Measurements from ENCODE around the gene PTPN1.
A peak's percentile ranks its signal among the peaks of the same experiment; 100 is the strongest.

PTPN1 gene

GRCh38 chr20:50514750-50515149, 4.6 kb downstream of the PTPN1 start:
- Histone ChIP-seq H3K27me3 (ENCODE audit: control insufficient read depth, low read length) (no peaks in the 10 kb centered on the region), H3F3A (ENCODE audit: control insufficient read depth, insufficient read depth) (peaks cover 8% of the 10 kb centered on the region; the same call in 1 of the 2 replicates), H3K4me3 (ENCODE audit: low read length) (no peak overlapping the region), H3K79me2 (ENCODE audit: control insufficient read depth, low read length) (peaks cover 92% of the 10 kb centered on the region), H3K4me1 (ENCODE audit: control insufficient read depth, low read length) (peaks cover 83% of the 10 kb centered on the region), H3K36me3 (ENCODE audit: control insufficient read depth, low read length) (peaks cover 10% of the 10 kb centered on the region), H3K4me2 (ENCODE audit: low read length) (no peak overlapping the region), H3K27ac (ENCODE audit: low read depth, low read length) (no peak overlapping the region), H4K20me1 (ENCODE audit: control insufficient read depth, insufficient read depth, low read depth, low read length) (peaks cover 52% of the 10 kb centered on the region), H3K9me3 (ENCODE audit: control insufficient read depth, insufficient read depth, low read length) (no peaks in the 10 kb centered on the region), H3K9me2 (replicated peaks; ENCODE audit: control insufficient read depth, low read length) (no peaks in the 10 kb centered on the region)
- TF ChIP-seq EZH2phosphoT487 (IDR thresholded peaks at IDR 0.05; ENCODE audit: borderline replicate concordance, low read length) (no peak), CTCF (IDR thresholded peaks at IDR 0.05; ENCODE audit: low read depth, low read length, poor library complexity, severe bottlenecking) (no peak)

GRCh38 chr20:50515471-50516106, 5.4 kb downstream of the PTPN1 start:
- Histone ChIP-seq H3K4me2 (ENCODE audit: low read length) (peak overlapping the region; percentile 47; the same call in 1 of the 2 replicates), H3K27me3 (ENCODE audit: control insufficient read depth, low read length) (no peaks in the 10 kb centered on the region), H3K36me3 (ENCODE audit: control insufficient read depth, low read length) (peaks cover 10% of the 10 kb centered on the region), H3F3A (ENCODE audit: control insufficient read depth, insufficient read depth) (peaks cover 8% of the 10 kb centered on the region; the same call in 1 of the 2 replicates), H4K20me1 (ENCODE audit: control insufficient read depth, insufficient read depth, low read depth, low read length) (peaks cover 56% of the 10 kb centered on the region), H3K9me2 (replicated peaks; ENCODE audit: control insufficient read depth, low read length) (no peaks in the 10 kb centered on the region), H3K4me1 (ENCODE audit: control insufficient read depth, low read length) (peaks cover 82% of the 10 kb centered on the region), H3K27ac (ENCODE audit: low read depth, low read length) (no peak overlapping the region), H3K4me3 (ENCODE audit: low read length) (no peak overlapping the region), H3K79me2 (ENCODE audit: control insufficient read depth, low read length) (peaks cover 96% of the 10 kb centered on the region), H3K9me3 (ENCODE audit: control insufficient read depth, insufficient read depth, low read length) (no peaks in the 10 kb centered on the region)
- TF ChIP-seq CTCF (IDR thresholded peaks at IDR 0.05; ENCODE audit: low read depth, low read length, poor library complexity, severe bottlenecking) (no peak), EZH2phosphoT487 (IDR thresholded peaks at IDR 0.05; ENCODE audit: borderline replicate concordance, low read length) (no peak)

- H3K4me2 ChIP-seq (ENCODE audit: low read length) = peak overlapping the region; percentile 47
These were observed 6.2 kb downstream of the PTPN1 start for GRCh38 chr20:50516180-50516934.

More at GRCh38 chr20:50516180-50516934, 6.2 kb downstream of the PTPN1 start:
- H3K4me1 ChIP-seq (ENCODE audit: control insufficient read depth, low read length) = peaks cover 78% of the 10 kb centered on the region
- H3K4me3 ChIP-seq (ENCODE audit: low read length) = peak overlapping the region; percentile 14
- H3K27ac ChIP-seq (ENCODE audit: low read depth, low read length) = peak overlapping the region; percentile 11; the same call in 1 of the 2 replicates
- no peaks in the 10 kb centered on the region for H3K27me3 ChIP-seq (ENCODE audit: control insufficient read depth, low read length)
- peaks cover 8% of the 10 kb centered on the region; the same call in 1 of the 2 replicates for H3F3A ChIP-seq (ENCODE audit: control insufficient read depth, insufficient read depth)
- TF ChIP-seq CTCF (IDR thresholded peaks at IDR 0.05; ENCODE audit: low read depth, low read length, poor library complexity, severe bottlenecking) (no peak), EZH2phosphoT487 (IDR thresholded peaks at IDR 0.05; ENCODE audit: borderline replicate concordance, low read length) (no peak)
- no peaks in the 10 kb centered on the region for H3K9me3 ChIP-seq (ENCODE audit: control insufficient read depth, insufficient read depth, low read length)
- H3K79me2 ChIP-seq (ENCODE audit: control insufficient read depth, low read length) = peaks cover 96% of the 10 kb centered on the region
- no peaks in the 10 kb centered on the region for H3K9me2 ChIP-seq (replicated peaks; ENCODE audit: control insufficient read depth, low read length)
- peaks cover 53% of the 10 kb centered on the region for H4K20me1 ChIP-seq (ENCODE audit: control insufficient read depth, insufficient read depth, low read depth, low read length)
- peaks cover 11% of the 10 kb centered on the region; the same call in 1 of the 2 replicates for H3K36me3 ChIP-seq (ENCODE audit: control insufficient read depth, low read length)

All from DOHH2 (cell line).